ENCODE measurements around the gene COL6A1. TPM values are rescaled to one million over a fixed set of nuclear protein-coding genes. Genes with fewer than 3 reads are reported as not detected.

COL6A1 gene
- total and polyA plus RNA-seq, 10 donors: 76.5 to 190 (median 129) TPM

DNA sequence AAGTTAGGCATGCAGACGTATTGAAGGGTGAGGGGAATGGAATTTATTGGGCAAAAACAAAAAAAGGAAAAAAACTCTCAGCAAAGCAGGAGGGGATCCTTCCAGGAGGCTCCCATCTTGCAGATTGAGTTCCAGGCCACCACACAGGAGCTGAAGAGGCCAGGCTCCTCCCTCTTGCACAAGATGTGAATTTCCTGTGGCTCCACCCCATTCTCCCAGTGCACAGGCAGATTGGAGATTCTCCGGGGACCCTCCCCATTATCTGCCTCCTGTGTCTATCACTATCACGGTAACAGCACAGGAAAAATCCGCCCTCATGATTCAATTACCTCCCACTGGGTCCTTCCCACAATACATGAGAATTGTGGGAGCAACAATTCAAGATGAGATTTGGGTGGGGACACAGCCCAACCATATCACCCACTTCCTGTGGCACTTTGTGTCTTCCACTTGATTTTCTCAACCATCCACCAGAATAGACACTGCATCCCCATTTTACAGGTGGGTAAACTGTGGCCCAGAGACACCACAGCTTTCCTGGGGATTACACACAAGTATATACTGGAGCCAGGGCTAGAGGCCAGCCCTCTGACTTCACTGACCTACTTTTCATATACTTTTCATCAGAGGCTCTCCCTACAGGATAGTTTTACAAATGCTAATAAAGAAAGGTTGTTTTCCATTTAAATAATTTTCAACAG lies 18.9 kb upstream of the COL6A1 start:
- H3K27me3 ChIP-seq (replicated peaks in 1 of 7): peaks cover 0 to 38% (median 0%) of the 10 kb centered on the region in 7 donors
- peaks cover 0 to 3% (median 0%) of the 10 kb centered on the region in 6 donors for H3K4me1 ChIP-seq
- no peak for TF ChIP-seq POLR2A (IDR thresholded peaks at IDR 0.05)
- no peak for TF ChIP-seq CTCF (IDR thresholded peaks at IDR 0.05 in 8 of 11, conservative IDR thresholded peaks at IDR 0.05 in 3 of 11)
- no peak for TF ChIP-seq POLR2AphosphoS5 (IDR thresholded peaks at IDR 0.05)
- no peak for DNase-seq
- no peak overlapping the region for H3K4me3 ChIP-seq
- H3K36me3 ChIP-seq: no peaks in the 10 kb centered on the region
- no peak overlapping the region for H3K27ac ChIP-seq
- 60 to 85% (median 77%) methylated on average over 4 of the region's 4 CpGs for WGBS, 5 donors
- peaks cover 0 to 43% (median 22%) of the 10 kb centered on the region in 8 donors for H3K9me3 ChIP-seq
- intact Hi-C loops (cut with DNase I; ENCODE audit: low total_unique reads): no loop called here

DNA sequence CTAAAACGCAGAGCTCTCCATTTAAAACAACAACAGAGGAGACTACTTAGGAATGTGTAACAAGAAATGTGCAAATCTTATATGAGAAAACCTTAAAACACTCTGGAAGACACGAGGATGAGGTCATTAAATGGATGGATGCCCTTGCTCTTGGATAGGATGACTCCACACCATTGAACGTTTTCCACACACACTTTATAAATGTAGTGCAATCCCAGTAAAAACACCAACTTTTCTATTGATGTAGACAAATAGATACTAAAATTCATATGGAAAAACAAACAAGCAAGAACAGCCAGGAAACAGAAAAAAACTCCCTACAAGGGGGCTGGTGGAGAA lies 18.4 kb upstream of the COL6A1 start:
- no peak for TF ChIP-seq CTCF (IDR thresholded peaks at IDR 0.05 in 8 of 11, conservative IDR thresholded peaks at IDR 0.05 in 3 of 11)
- TF ChIP-seq POLR2AphosphoS5 (IDR thresholded peaks at IDR 0.05): no peak
- no peak for TF ChIP-seq POLR2A (IDR thresholded peaks at IDR 0.05)
- 58 to 75% (median 71%) methylated on average over 3 of the region's 3 CpGs for WGBS, 5 donors

DNA sequence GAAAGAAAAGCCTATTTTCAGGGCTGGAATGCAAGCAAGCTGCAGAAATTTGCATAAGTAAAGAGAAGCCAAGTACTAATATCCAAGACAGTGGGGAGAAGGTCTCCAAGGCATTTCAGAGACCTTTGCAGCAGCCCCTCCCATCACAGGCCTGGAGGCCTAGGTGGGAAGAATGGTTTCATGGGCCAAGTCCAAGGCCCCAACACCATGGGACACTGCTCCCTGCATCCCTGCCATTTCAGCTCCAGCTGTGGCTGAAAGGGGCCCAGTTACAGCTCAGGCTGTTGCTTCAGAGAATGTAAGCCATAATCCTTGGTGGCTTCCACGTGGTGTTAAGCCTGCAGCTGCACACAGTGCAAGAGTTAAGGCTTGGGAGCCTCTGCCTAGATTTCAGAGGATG lies 16.9 kb upstream of the COL6A1 start:
- H3K9me3 ChIP-seq: peaks cover 0 to 43% (median 22%) of the 10 kb centered on the region in 8 donors

More for the DNA sequence above, 18.4 kb upstream of the COL6A1 start:
- DNase-seq: no peak
- Histone ChIP-seq H3K36me3 (no peaks in the 10 kb centered on the region), H3K27ac (no peak overlapping the region), H3K4me1 (peaks cover 0 to 3% (median 0%) of the 10 kb centered on the region in 6 donors), H3K9me3 (peaks cover 0 to 43% (median 22%) of the 10 kb centered on the region in 8 donors), H3K27me3 (replicated peaks in 1 of 7) (peaks cover 0 to 34% (median 0%) of the 10 kb centered on the region in 7 donors), H3K4me3 (no peak overlapping the region)
- intact Hi-C loops (cut with DNase I; ENCODE audit: low total_unique reads): no loop called here

More for the DNA sequence above, 16.9 kb upstream of the COL6A1 start:
- 0 to 38% (median 30%) methylated on average over 1 of the region's 1 CpG for WGBS, 5 donors
- Histone ChIP-seq H3K27me3 (replicated peaks in 1 of 7) (peaks cover 0 to 23% (median 0%) of the 10 kb centered on the region in 7 donors), H3K36me3 (no peaks in the 10 kb centered on the region), H3K4me1 (no peaks in the 10 kb centered on the region), H3K4me3 (no peak overlapping the region), H3K27ac (no peak overlapping the region)
- DNase-seq: no peak
- intact Hi-C loops (cut with DNase I; ENCODE audit: low total_unique reads): no loop called here
- TF ChIP-seq POLR2AphosphoS5 (IDR thresholded peaks at IDR 0.05) (no peak), POLR2A (IDR thresholded peaks at IDR 0.05) (no peak), CTCF (IDR thresholded peaks at IDR 0.05 in 8 of 11, conservative IDR thresholded peaks at IDR 0.05 in 3 of 11) (no peak)

Data from spleen (tissue), 11 donors.